Spleen (tissue), 7 donors: ENCODE measurements around the gene CC2D1B.

Experiments
- POLR2AphosphoS5 ChIP-seq, 3 donors: sonication (generic); formaldehyde crosslinking; IDR thresholded peaks; one replicate each; pipeline ENCODE4 v1.5.1; 2017; ENCODE audit warnings: antibody characterized with exemption in 3 of 3
- TF ChIP-seq, protein P1 (sequence below), 11 experiments: fragments of 200-600 bp in 7 of 11; fragments of 450-650 bp in 4 of 11; sonication (generic) in 4 of 11; IDR thresholded peaks in 8 of 11; conservative IDR thresholded peaks in 3 of 11; 1 replicate in 7 of 11; 2 replicates in 4 of 11; pipeline versions ENCODE4 v1.4.0 to v1.8.0; 2016 to 2021; ENCODE audit warnings: antibody characterized with exemption in 11 of 11, inconsistent platforms in 4 of 11, mild to moderate bottlenecking in 1 of 11
- donor health status: DM: no; HTN: no; CAD: no; lungs with moderate emphysema.
- donor health status: DM: no; HTN: no; CAD: no.
- donor health status: DM: no; HTN: no; CAD: no.

DNA sequence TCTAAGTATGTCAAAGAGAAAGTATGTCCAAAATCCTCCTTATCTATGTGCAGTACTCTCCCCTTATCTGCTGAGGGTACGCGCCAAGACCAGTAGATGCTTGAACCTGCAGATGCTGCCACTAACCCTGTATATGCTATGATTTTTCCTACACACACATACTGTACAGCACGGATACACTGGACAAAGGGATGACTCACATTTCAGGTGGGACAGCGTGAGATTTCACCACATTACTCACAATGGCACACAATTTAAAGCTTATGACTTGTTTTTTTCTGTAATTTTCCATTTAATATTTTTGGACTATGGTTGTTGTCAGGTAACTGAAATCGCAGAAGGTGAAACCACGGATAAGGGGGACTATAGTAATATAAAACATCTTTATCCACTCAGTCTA is 34.1 kb upstream of the CC2D1B start:
- TF ChIP-seq, protein P1, sequence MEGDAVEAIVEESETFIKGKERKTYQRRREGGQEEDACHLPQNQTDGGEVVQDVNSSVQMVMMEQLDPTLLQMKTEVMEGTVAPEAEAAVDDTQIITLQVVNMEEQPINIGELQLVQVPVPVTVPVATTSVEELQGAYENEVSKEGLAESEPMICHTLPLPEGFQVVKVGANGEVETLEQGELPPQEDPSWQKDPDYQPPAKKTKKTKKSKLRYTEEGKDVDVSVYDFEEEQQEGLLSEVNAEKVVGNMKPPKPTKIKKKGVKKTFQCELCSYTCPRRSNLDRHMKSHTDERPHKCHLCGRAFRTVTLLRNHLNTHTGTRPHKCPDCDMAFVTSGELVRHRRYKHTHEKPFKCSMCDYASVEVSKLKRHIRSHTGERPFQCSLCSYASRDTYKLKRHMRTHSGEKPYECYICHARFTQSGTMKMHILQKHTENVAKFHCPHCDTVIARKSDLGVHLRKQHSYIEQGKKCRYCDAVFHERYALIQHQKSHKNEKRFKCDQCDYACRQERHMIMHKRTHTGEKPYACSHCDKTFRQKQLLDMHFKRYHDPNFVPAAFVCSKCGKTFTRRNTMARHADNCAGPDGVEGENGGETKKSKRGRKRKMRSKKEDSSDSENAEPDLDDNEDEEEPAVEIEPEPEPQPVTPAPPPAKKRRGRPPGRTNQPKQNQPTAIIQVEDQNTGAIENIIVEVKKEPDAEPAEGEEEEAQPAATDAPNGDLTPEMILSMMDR (IDR thresholded peaks at IDR 0.05 in 8 of 11, conservative IDR thresholded peaks at IDR 0.05 in 3 of 11), result no peak
- TF ChIP-seq POLR2AphosphoS5 (IDR thresholded peaks at IDR 0.05), result no peak
